ENCODE measurements around the gene PXT1.
A peak's percentile ranks its signal among the peaks of the same experiment; 100 is the strongest.

The PXT1 gene

GRCh38 chr6:36387440-36388303 is 55.0 kb downstream of the PXT1 start, which contains the start of gene ETV7:
Gene ETV7 (minus strand): TSS chr6:36387669. CDS start chr6:36387541, 128 bp downstream.
- no peak for DNase-seq

DNA sequence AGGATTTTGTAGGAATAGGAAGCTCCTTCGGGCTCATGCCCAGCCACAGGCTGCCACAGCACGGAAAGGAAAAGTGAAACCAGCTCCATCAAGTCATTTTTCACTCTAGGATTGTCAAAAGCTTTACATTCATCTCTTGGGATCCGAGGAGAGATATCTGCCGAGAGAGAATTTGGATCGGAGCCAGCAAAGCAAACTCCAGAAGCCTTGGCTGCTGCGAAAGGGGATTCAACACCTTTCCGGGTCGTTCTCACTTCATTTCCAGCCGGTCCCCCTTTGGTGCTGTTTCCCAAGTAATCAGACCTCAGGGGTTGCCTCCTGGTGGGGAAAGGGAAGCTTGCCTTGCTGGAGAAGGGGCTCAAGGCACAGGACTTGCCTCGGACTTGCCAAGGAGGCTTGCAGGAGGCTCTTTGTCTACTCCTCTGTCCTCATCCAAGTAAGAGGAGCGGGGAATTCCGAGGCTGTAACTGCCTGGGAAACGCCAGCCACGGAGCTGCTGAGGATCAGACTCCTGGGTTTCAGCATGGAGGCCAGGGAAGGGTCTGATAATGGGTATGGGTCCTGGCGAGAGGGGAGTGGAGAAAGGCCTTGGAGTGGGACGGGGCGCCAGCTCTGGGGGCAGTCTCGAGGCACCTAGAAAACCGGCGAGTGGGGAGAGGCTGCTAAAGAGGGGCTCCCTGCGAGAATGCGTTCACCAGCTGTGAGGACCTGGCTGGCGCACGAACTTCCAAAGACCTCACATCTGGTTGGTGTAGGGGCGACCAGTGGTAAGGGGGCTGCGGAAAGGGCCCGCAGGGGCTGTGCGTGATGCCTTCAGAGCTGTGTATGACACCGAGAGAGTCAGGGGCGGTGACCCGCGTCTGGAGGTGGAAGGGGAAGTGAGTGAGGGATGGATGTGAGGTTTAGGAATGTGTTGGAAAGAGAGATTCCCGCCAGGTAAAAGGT is 55.9 kb downstream of the PXT1 start:
- DNase-seq = peak; percentile 69

- no peak for DNase-seq
These were observed 58.6 kb downstream of the PXT1 start for GRCh38 chr6:36384095-36384494.

GRCh38 chr6:36383606-36384005 is 59.0 kb downstream of the PXT1 start:
- no peak for DNase-seq

- no peak for DNase-seq
These were observed 59.7 kb downstream of the PXT1 start for GRCh38 chr6:36382976-36383375.

GRCh38 chr6:36381502-36382389 is 60.9 kb downstream of the PXT1 start:
- DNase-seq = no peak

GRCh38 chr6:36380166-36380565 is 62.5 kb downstream of the PXT1 start:
- DNase-seq = no peak

GRCh38 chr6:36378936-36379335 is 63.7 kb downstream of the PXT1 start:
- DNase-seq = no peak

DNA sequence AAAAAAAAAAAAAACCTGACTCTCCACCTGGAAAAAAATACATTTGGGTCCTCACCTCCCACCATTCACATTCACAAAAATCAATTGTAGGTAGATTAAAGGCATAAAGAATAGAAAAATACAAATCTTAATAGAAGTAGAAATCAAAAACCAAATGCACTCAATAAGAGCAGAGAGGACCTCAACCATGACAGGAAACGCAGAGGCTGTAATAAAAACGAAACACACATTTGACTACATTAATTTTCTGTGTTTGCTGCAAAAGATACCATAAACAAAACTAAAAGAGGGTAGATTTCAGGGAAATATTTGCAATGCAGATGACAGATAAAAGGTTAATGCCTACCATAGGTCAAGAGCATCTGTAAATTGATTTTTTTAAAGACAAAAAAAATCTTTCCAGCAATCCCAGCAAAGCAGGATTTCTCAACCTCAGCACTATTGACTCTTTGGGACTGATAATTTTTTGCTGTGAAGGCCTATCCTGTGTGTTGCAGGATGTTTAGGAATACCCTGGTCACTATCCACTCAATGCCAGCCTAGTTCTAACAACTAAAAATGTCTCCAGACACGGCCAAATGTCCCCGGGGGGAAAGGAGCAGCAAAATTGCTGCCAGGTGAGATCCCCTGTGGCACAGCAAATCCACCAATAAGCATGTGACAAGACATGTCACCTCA is 64.3 kb downstream of the PXT1 start:
- DNase-seq = no peak

DNA sequence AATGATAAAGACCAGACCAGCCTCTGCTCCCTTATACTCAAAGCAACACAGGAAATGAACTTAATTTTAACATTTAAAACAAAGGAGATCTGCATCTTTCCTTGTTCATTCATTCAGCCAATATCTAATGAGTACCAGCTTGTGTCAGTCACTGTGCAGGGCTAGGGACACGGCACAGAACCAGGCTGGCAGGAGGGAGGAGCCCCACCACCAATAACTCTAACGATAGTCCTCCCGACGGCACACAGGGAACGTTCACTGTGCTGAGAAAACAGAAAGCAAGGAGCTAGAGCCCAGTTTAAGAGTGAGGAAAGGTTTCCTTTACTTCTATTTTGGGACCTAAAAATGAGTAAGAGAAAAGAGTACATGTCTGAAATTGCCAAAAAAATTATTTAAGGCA is 65.1 kb downstream of the PXT1 start:
- DNase-seq = no peak

DNA sequence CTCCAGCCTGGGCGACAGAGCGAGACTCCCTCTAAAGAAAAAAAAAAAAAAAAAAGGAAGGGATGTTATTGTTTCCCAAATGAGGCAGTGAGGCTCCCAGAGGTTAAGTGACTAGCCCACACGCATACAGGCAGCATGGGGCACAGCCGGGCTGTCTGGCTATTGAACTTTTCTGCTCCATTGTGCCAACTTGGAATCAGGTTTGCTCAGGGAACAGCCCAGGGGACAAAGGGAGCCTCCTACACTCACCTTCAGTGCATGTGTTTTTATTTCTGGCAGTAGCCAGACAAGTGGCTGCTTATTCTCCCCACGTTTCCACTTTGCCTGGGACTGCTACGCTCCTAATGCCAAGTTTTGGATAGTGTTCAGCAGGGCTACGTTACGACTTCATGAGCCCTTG is 65.9 kb downstream of the PXT1 start:
- DNase-seq = no peak

- no peak for DNase-seq
These were observed 66.5 kb downstream of the PXT1 start for GRCh38 chr6:36376183-36376582.

DNA sequence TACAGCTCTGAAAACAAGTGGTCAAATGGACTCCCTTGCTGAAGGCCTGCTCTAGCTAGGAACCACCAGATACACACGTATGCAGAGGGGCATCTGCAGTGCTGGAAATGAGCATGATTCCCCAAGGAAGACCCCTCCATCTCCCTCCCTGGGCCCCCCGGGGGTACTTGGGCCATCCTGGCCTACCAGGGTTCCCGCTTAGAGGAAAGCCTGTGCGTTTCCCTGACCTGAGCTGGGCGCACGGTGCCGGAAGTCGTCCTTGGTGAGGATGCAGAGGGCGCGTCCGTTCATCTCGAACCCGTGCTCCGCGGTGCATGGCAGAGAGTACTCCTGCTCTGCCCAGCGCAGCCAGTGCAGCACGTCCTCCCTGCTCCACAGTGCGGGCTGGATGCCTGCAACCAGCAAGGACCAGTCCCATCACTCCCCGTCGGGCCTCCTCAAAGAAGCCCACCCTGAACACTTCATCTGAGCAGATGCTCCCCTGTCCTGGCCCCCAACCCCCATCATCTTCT is 67.0 kb downstream of the PXT1 start:
- no peak for DNase-seq

GRCh38 chr6:36374972-36375371 is 67.7 kb downstream of the PXT1 start:
- no peak for DNase-seq

- no peak for DNase-seq
These were observed 68.5 kb downstream of the PXT1 start for GRCh38 chr6:36374194-36374593.

GRCh38 chr6:36373368-36374019 is 69.2 kb downstream of the PXT1 start:
- no peak for DNase-seq

DNA sequence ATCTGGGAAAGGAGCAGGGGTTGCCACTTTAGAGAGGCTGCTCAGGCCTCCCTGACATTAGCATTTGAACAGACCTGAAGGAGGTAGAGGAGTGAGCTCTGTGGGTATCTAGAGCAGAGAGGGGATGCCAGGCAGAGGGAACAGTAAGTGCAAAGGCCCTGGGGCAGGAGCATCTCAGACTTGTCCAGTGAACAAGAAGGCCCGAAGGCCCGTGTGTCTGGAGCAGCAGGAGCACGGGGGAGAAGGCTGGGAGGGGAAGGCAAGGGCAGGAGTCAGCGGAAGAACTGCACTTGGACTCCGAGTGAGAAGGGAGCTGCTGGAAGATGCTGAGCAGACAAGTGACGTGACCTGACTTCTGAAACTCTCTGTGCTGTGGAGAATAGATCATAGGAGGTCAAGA is 70.6 kb downstream of the PXT1 start:
- DNase-seq = no peak

GRCh38 chr6:36371211-36371610 is 71.4 kb downstream of the PXT1 start:
- no peak for DNase-seq

- DNase-seq = no peak
These were observed 72.0 kb downstream of the PXT1 start for GRCh38 chr6:36370638-36371037.

DNA sequence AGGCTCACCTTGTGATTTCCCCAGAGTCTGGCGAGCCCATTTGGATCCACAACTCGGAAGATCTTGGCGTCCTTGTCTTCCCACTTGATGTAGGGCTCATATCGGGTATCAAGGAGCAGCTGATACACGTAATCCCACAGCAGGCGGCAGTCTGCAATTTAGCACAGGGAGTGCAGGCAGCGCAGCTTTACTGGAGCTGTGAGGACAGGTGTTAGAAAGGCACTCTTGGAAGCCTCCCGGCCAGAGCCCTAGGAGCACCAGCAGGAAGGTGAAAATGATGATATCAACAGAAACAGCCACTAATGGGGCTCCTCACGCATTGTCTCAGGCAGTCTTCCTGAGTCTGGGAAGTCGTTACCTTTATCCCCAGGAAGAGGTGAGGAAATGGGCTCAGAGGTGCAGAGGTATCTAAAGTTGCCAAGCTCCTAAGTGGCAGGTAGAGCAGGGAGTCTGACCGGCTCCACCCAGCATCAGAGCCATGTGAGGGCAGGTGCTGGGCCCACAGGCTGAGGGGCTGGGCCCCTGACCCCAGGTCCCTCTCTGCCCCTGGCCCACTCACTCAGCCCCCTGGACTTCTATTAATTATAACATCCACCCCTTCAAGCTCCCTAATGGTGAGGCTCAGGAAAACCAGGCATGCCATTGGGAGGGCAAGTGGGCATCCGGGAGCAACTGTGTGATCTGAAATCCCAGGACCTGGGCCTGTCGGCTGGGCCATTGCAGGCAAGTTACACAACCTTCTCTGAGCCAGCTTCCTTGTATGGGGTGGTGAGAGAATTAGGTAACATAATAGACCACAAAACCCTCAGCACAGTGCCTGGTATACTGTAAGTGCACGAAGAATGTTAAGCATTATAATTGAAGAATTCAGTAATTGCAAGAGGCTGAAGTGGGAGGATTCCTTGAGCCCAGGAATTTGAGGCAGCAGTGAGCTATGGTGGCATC is 73.5 kb downstream of the PXT1 start:
- peak; percentile 93 for DNase-seq
